Effector memory CD8-positive, alpha-beta T cell (primary cell): ENCODE results near the gene ST6GAL1.
"Not testable (repeated sequence)": the region's sequence is repeated elsewhere in the genome, so short reads cannot be mapped to it uniquely, and the experiment has no call there.

Experiments
- ATAC-seq: fragments of 150-1000 bp; cut with Tn5 transposase; replicated peaks from 2 replicates; pipeline ENCODE4 v1.10.0; 2021; ENCODE audit warnings: mild to moderate bottlenecking, moderate library complexity
- DNase-seq, 3 experiments: peaks; one replicate each; pipeline ENCODE4 v3.0.0; 2021
- H3K27ac Mint-ChIP-seq, 2 donors: one replicate each; pipeline ENCODE4 v1.8.0; 2022; ENCODE audit warnings: mild to moderate bottlenecking in 2 of 2, mixed read lengths in 2 of 2, moderate library complexity in 2 of 2
- H3K27me3 Mint-ChIP-seq, 2 donors: one replicate each; pipeline ENCODE4 v1.8.0; 2022; ENCODE audit warnings: mixed read lengths in 2 of 2
- H3K36me3 Mint-ChIP-seq: one replicate; pipeline ENCODE4 v1.8.0; 2022; ENCODE audit warnings: mild to moderate bottlenecking, moderate library complexity, mixed read lengths; ENCODE audit not compliant: insufficient read depth
- H3K4me1 Mint-ChIP-seq, 2 donors: one replicate each; pipeline ENCODE4 v1.8.0; 2022; ENCODE audit warnings: low read depth in 2 of 2, mixed read lengths in 2 of 2
- H3K4me3 Mint-ChIP-seq, 2 donors: one replicate each; pipeline ENCODE4 v1.8.0; 2022; ENCODE audit warnings: mild to moderate bottlenecking in 2 of 2, mixed read lengths in 2 of 2, moderate library complexity in 2 of 2
- H3K9me3 Mint-ChIP-seq, 2 donors: one replicate each; pipeline ENCODE4 v1.8.0; 2022; ENCODE audit warnings: mixed read lengths in 2 of 2

The ST6GAL1 gene

DNA sequence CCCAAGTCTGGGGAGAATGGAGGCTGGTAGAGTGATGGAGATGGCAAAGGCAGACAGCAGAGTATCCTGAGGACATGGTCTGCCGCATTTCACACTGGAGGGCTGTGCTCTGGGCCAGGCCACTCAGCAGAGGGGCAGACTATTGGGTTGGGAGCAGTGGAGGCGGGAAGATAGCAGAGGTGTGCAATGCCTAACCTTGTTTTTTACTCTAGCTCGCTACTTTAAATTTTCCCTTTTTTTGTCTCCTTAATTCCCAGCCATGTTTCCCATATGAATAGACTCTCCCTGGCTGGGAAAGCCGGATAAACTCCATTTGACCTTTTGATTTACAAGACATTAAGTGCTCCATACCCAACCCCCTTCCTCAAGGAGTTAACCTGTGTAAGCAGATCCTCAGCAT, 33.5 kb upstream of the ST6GAL1 start:
- H3K27ac Mint-ChIP-seq = no peak overlapping the region
- H3K4me1 Mint-ChIP-seq = peaks cover 7 to 13% of the 10 kb centered on the region in 2 donors
- H3K4me3 Mint-ChIP-seq = no peak overlapping the region
- H3K27me3 Mint-ChIP-seq = no peaks in the 10 kb centered on the region
- ATAC-seq (no peak), DNase-seq (no peak)
- H3K36me3 Mint-ChIP-seq = no peaks in the 10 kb centered on the region
- no peaks in the 10 kb centered on the region for H3K9me3 Mint-ChIP-seq

DNA sequence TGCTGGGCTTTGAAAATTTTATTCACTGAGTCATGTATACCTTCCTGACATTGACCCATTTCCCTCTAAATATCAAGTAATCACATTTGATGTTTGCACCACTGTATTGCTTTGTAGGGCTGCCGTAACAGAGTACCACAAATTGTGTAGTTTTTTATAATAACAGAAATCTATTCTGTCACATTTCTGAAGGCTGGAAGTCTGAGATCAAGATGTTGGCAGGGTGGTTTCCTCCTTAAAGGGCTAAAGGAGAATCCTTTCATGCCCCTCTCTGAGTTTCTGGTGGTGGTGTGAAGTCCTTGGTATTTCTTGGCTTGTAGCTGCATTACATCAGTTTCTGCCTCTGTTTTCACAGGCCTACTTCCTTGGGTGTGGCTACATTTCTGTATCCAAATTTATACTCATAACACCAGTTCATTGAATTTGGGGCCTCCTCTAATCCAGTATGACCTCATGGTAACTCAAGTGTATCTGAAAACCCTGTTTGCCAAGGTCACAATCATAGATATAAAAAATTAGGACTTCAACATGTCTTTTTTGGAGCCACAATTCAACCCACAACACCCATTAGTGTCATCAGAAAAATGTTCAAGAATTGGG, 29.1 kb upstream of the ST6GAL1 start:
- Mint-ChIP-seq H3K4me3 (no peak overlapping the region), H3K9me3 (peaks cover 5 to 8% of the 10 kb centered on the region in 2 donors), H3K4me1 (peaks cover 12 to 14% of the 10 kb centered on the region in 2 donors), H3K27me3 (no peaks in the 10 kb centered on the region), H3K36me3 (no peaks in the 10 kb centered on the region), H3K27ac (peak overlapping the region in 1 of 2 donors; percentile 56)
- ATAC-seq (peak; percentile 43), DNase-seq (no peak)

DNA sequence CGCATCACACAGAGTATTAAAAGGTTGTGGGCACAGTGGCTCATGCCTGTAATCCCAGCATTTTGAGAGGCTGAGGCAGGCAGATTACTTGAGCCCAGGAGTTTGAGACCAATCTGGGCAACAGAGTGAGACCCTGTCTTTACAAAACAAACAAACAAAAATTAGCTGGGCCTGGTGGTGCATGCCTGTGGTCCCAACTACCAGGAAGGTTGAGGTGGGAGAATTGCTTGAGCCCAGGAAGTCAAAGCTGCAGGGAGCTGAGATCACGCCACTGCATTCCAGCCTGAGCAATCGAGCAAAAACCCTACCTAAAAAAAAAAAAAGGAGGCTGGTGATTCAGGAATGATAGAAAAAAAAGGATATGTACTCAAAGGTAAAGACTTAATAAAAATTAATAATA, 28.2 kb upstream of the ST6GAL1 start:
- DNase-seq (no peak), ATAC-seq (no peak)
- Mint-ChIP-seq H3K4me1 (peaks cover 18 to 23% of the 10 kb centered on the region in 2 donors), H3K27ac (no peak overlapping the region), H3K9me3 (peaks cover 10 to 14% of the 10 kb centered on the region in 2 donors), H3K4me3 (no peak overlapping the region), H3K27me3 (no peaks in the 10 kb centered on the region), H3K36me3 (peaks cover 3% of the 10 kb centered on the region)

DNA sequence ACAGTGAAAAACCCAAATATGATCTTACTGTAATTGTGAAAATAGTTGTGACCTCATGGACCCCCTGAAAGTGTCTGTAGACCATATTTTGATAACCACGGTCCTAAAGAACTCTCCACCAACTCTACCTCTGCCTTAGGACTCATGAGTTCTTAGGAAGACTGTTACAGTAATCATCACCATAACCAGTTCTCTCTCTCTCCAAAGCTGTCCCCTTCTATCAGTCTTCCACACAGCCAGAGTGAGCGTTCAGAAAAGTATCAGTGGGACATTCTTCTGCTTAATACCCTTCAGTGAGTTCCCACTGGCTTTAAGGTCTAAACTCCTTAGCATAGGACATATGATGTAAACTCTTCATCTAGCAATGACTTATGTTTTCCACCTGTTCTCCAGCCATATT, 27.6 kb upstream of the ST6GAL1 start:
- Mint-ChIP-seq H3K4me3 (no peak overlapping the region), H3K27ac (no peak overlapping the region), H3K27me3 (no peaks in the 10 kb centered on the region), H3K4me1 (peaks cover 20 to 26% of the 10 kb centered on the region in 2 donors), H3K36me3 (peaks cover 3% of the 10 kb centered on the region), H3K9me3 (peaks cover 11 to 14% of the 10 kb centered on the region in 2 donors)
- DNase-seq (no peak), ATAC-seq (no peak)

DNA sequence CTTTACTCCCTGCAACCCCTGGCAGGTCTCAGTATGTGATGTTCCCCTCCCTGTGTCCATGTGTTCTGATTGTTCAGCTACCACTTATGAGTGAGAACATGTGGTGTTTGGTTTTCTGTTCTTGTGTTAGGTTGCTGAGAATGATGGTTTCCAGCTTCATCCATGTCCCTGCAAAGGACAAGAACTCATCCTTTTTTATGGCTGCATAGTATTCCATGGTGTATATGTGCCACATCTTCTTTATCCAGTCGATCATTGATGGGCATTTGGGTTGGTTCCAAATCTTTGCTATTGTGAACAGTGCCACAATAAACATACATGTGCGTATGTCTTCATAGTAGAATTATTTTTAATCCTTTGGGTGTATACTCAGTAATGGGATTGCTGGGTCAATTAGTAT, 26.6 kb upstream of the ST6GAL1 start:
- DNase-seq, ATAC-seq, H3K27me3 Mint-ChIP-seq, H3K4me3 Mint-ChIP-seq, H3K36me3 Mint-ChIP-seq, H3K27ac Mint-ChIP-seq: not testable (repeated sequence)
- Mint-ChIP-seq H3K4me1 (peaks cover 27 to 33% of the 10 kb centered on the region in 2 donors), H3K9me3 (peaks cover 11 to 14% of the 10 kb centered on the region in 2 donors)

DNA sequence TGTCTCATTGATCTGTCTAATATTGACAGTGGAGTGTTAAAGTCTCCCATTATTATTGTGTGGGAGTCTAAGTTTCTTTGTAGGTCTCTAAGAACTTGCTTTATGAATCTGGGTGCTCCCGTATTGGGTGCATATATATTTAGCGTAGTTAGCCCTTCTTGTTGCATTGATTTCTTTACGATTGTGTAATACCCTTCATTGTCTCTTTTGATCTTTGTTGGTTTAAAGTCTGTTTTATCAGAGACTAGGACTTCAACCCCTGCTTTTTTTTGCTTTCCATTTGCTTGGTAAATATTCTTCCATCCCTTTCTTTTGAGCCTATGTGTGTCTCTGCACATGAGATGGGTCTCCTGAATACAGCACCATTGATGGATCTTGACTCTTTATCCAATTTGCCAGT, 23.3 kb upstream of the ST6GAL1 start:
- peak overlapping the region in 1 of 2 donors; percentile 49 for H3K4me3 Mint-ChIP-seq
- peaks cover 11 to 14% of the 10 kb centered on the region in 2 donors for H3K9me3 Mint-ChIP-seq
- H3K36me3 Mint-ChIP-seq = peaks cover 14% of the 10 kb centered on the region
- peak overlapping the region in 1 of 2 donors; percentile 71 for H3K27ac Mint-ChIP-seq
- ATAC-seq, H3K27me3 Mint-ChIP-seq, DNase-seq: not testable (repeated sequence)
- H3K4me1 Mint-ChIP-seq = peaks cover 32 to 35% of the 10 kb centered on the region in 2 donors

DNA sequence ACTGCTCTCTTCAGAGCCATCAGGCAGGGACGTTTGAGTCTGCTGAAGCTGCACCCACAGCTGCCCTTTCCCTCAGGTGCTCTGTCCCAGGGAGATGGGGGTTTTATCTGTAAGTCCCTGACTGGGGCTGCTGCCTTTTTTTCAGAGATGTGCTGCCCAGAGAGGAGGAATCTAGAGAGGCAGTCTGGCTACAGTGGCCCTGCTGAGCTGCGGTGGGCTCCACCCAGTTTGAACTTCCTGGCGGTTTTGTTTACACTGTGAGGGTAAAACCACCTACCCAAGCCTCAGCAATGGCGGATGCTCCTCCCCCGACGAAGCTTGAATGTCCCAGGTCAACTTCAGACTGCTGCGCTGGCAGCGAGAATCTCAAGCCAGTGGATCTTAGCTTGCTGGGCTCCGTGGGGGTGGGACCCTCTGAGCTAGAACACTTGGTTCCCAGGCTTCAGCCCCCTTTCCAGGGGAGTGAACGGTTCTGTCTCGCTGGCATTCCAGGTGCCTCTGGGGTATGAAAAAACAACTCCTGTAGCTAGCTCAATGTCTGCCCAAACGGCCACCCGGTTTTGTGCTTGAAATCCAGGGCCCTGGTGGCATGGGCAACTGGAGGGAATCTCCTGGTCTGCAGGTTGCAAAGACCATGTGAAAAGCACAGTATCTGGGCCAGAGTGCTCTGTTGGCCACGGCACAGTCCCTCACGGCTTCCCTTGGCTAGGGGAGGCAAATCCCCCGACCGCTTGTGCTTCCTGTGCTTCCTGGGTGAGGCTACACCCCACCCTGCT, 21.1 kb upstream of the ST6GAL1 start:
- H3K4me3 Mint-ChIP-seq = peak overlapping the region; percentile 72 to 75
- DNase-seq = peak; percentile 75 to 79 (median 77)
- no peaks in the 10 kb centered on the region for H3K27me3 Mint-ChIP-seq
- H3K9me3 Mint-ChIP-seq = peaks cover 7 to 14% of the 10 kb centered on the region in 2 donors
- ATAC-seq = peak; percentile 96
- H3K36me3 Mint-ChIP-seq = peaks cover 17% of the 10 kb centered on the region
- peaks cover 29 to 35% of the 10 kb centered on the region in 2 donors for H3K4me1 Mint-ChIP-seq
- peak overlapping the region; percentile 79 to 92 for H3K27ac Mint-ChIP-seq

DNA sequence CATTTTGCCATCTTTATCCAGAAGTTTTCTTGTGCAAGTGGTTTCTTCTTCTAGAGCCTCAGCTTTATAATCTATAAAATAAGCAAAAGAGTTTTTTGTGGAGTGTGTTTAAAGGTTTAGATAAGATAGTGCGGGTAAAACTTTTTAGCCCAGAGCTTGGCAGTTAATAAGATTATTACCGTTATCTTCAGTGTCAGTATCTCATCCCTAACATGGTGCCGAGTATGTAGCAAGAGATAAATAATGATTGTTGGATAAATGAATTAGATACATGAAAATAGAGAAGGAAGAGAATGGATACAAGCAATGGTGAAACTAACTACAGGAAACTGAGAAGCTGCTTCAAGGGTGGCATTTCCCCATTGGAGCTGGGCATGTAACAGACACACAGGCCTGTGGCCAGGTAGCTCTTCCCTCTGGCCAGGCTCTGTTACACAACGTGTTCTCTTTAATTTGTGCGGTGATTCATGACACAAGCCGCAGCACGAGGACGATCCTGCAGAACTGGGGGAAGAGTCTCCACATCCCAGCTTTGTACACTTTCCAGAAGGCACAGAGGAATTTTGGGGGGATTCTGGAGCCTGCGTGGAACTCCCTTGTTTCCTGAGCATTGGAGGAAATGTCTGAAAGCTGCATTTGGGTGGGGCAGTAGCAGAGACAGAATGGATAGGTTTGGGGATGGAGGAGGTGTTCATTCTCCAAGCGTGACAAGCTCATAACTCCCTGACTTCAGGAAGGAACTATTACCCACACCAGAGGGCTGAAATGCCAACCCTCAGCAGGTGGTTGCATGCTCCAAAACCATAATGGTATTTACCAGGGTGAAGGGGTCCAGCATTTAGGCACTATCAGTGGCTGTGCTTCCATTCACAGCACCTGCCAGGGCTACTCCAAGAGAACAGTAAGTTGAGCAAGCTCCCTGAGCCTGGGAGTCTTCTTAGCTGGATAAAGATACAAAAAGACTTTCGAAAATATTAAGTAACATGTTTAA, 14.2 kb upstream of the ST6GAL1 start:
- Mint-ChIP-seq H3K36me3 (peaks cover 5% of the 10 kb centered on the region), H3K27me3 (no peaks in the 10 kb centered on the region), H3K27ac (peak overlapping the region in 1 of 2 donors; percentile 77), H3K4me3 (peak overlapping the region; percentile 37 to 73), H3K9me3 (no peaks in the 10 kb centered on the region), H3K4me1 (peaks cover 16 to 19% of the 10 kb centered on the region in 2 donors)
- no peak for DNase-seq
- ATAC-seq = peak; percentile 78

DNA sequence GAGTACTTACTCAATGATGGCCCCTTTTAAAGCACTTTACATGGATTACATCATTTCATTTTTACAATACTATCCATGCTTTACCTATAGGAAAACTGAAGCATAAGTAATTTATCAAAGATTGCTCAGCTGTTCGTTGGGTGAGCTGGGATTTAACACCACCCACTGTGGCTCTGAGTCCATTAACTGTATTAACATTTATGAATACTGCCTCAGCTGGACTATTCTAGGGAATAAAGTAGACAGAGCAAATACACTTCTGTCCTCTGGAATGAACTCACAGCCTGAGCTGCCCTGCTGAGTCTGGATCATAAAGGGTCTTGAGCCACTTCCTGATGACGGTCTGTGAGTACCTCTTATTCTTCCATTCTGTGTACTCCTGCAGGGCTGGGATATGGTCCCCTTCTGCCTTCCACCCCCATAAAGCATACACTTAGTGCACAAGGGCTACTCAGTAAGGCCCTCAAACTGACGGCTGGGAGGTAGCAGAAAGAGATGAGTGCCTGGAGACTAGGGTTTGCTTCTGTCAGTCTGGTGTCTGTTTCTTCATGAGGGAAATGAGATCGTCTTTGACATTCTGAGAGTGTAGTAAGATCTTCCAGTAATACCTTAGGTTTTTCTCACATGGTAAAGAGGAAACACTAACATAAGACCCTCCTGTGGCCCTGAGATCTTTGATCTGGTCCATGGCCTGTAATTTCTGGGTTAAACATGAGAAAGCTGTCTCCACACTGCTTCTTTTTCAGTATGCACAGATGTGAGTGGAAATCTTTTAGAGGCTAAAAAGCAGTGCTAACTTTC, 12.6 kb upstream of the ST6GAL1 start:
- H3K36me3 Mint-ChIP-seq = peaks cover 5% of the 10 kb centered on the region
- no peaks in the 10 kb centered on the region for H3K9me3 Mint-ChIP-seq
- H3K4me3 Mint-ChIP-seq = no peak overlapping the region
- H3K4me1 Mint-ChIP-seq = peaks cover 16 to 20% of the 10 kb centered on the region in 2 donors
- no peaks in the 10 kb centered on the region for H3K27me3 Mint-ChIP-seq
- no peak for DNase-seq
- no peak for ATAC-seq
- no peak overlapping the region for H3K27ac Mint-ChIP-seq

DNA sequence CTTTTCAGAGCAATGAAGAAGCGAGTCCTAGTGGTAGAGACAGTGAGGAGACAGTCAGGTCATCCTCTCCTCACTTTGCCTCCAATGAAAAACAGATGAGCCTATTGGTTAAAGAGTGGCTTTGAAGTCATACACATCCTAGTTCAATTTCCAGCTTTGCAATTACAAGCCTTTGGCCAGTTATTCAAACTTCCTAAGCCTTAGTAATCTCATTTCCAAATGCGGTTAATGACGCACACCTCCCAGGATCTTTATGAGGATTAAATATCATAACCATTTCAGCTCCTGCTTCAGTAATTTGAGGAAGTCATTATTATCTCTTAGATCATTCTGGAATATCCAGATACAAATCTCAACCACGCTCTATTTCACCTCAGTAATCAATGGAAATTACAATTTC, 10.0 kb upstream of the ST6GAL1 start:
- Mint-ChIP-seq H3K9me3 (no peaks in the 10 kb centered on the region), H3K36me3 (no peaks in the 10 kb centered on the region), H3K27me3 (no peaks in the 10 kb centered on the region), H3K4me3 (no peak overlapping the region), H3K27ac (no peak overlapping the region), H3K4me1 (peaks cover 13 to 17% of the 10 kb centered on the region in 2 donors)
- DNase-seq (no peak), ATAC-seq (no peak)

DNA sequence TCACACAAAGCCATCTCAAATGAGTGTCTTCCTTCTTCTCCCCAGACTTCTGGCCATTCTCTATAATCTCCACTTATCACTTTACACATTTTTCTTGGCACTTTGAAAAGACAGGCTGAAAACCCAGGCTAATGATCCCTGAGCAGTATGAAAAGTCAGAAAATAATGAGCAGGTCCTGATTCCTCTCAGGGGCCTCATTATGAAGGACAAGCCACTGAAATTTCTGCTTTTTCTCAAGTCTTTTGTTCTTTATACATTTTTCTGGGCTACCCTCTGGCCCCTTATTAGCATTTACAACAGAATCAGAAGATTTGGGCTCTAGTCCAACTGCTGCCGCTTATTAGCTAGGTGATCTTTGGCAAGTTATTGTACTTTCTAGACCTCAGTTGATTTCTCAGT, 9.5 kb upstream of the ST6GAL1 start:
- H3K4me1 Mint-ChIP-seq = peaks cover 8 to 12% of the 10 kb centered on the region in 2 donors
- H3K27me3 Mint-ChIP-seq = no peaks in the 10 kb centered on the region
- no peak for ATAC-seq
- no peaks in the 10 kb centered on the region for H3K36me3 Mint-ChIP-seq
- no peaks in the 10 kb centered on the region for H3K9me3 Mint-ChIP-seq
- H3K4me3 Mint-ChIP-seq = no peak overlapping the region
- DNase-seq = no peak
- no peak overlapping the region for H3K27ac Mint-ChIP-seq

DNA sequence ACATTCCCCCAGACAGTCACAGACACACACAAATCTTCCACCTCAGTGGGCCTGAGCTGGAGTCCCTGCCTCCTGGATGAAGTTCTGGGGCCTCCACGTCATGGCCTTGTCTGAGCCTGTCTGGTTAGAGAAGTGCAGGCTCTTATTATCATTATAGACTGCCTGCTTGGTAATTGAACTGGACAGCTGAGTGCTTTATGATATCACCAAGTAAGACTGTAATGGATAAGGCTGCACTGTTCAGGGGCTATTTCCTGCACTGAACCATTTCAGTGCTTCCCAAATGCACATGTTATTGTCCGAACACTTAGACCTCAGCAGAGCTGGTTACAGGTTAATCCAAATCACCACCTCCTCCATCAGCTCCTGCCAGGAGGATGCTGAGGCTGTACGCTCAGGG, 8.7 kb upstream of the ST6GAL1 start:
- DNase-seq (no peak), ATAC-seq (no peak)
- Mint-ChIP-seq H3K4me1 (peaks cover under 1 to 5% of the 10 kb centered on the region in 2 donors), H3K9me3 (no peaks in the 10 kb centered on the region), H3K27ac (no peak overlapping the region), H3K36me3 (no peaks in the 10 kb centered on the region), H3K27me3 (no peaks in the 10 kb centered on the region), H3K4me3 (no peak overlapping the region)
